GM12878 (cell line): ENCODE results near the gene SLU7. TPM values are rescaled to one million over a fixed set of nuclear protein-coding genes. Genes with fewer than 3 reads are reported as not detected.
A peak's percentile ranks its signal among the peaks of the same experiment; 100 is the strongest.

Source experiments
- ATF7 ChIP-seq: fragments of 450-650 bp; IDR thresholded peaks from 2 replicates; pipeline ENCODE4 v1.6.1; 2016; ENCODE audit warnings: low read depth, mild to moderate bottlenecking
- EED ChIP-seq: sonication (generic); IDR thresholded peaks from 2 replicates; pipeline ENCODE4 v1.6.1; 2016; ENCODE audit warnings: antibody characterized with exemption, low read depth
- ESRRA ChIP-seq: IDR thresholded peaks from 2 replicates; pipeline ENCODE4 v1.6.1; 2012; ENCODE audit warnings: mild to moderate bottlenecking, low read length, improper control_type of control experiment
- MTA3 ChIP-seq: IDR thresholded peaks from 2 replicates; pipeline ENCODE4 v1.6.1; 2012; ENCODE audit warnings: low read length, inconsistent platforms, borderline replicate concordance
- NR2C1 ChIP-seq: fragments of 450-650 bp; IDR thresholded peaks from 2 replicates; pipeline ENCODE4 v1.6.1; 2017; ENCODE audit warnings: antibody characterized with exemption, mild to moderate bottlenecking, moderate library complexity
- NRF1 ChIP-seq: conservative IDR thresholded peaks from 2 replicates; pipeline ENCODE4 v1.6.1; 2011; ENCODE audit warnings: mild to moderate bottlenecking, low read depth, low read length, improper control_type of control experiment
- POLR2AphosphoS2 ChIP-seq: IDR thresholded peaks from 2 replicates; pipeline ENCODE4 v1.6.1; 2011; ENCODE audit warnings: low read depth, mild to moderate bottlenecking, low read length, improper control_type of control experiment, moderate library complexity
- RELB ChIP-seq: fragments of 450-650 bp; IDR thresholded peaks from 2 replicates; pipeline ENCODE4 v1.6.1; 2017; ENCODE audit warnings: low read depth, mild to moderate bottlenecking, moderate library complexity
- SREBF2 ChIP-seq: IDR thresholded peaks from 2 replicates; pipeline ENCODE4 v1.6.1; 2012; ENCODE audit warnings: mild to moderate bottlenecking, low read length
- YY1 ChIP-seq: IDR thresholded peaks from 2 replicates; pipeline ENCODE4 v1.6.1; 2011; ENCODE audit warnings: low read depth, mild to moderate bottlenecking, low read length
- ZNF384 ChIP-seq: IDR thresholded peaks from 2 replicates; pipeline ENCODE4 v1.6.1; 2012; ENCODE audit warnings: low read depth, mild to moderate bottlenecking, low read length, improper control_type of control experiment, borderline replicate concordance
- ZNF687 ChIP-seq: fragments of 450-650 bp; IDR thresholded peaks from 2 replicates; pipeline ENCODE4 v1.6.1; 2017; ENCODE audit warnings: mild to moderate bottlenecking, moderate library complexity
- polyA plus RNA-seq, 11 experiments: library from polyadenylated mRNA; depleted of rRNA in 4 of 11; unstranded in 6 of 11; stranded (reverse) in 5 of 11; fragments of >200 nt; fragmentation: Nextera tagmentation in 4 of 11; fragmentation: Illumina TruSeq in 1 of 11; extraction: Ambion mirVana in 4 of 11; extraction: Trizol in 1 of 11; gene quantifications; 1 replicate in 1 of 11; 2 replicates in 10 of 11; pipeline versions ENCODE4 v1.2.1 to v1.2.3, GENCODE V29; 2011 to 2016; ENCODE audit warnings: inconsistent platforms in 2 of 11, missing spikeins in 2 of 11, low read depth in 1 of 11
- total RNA-seq, 4 experiments: library from RNA; depleted of rRNA in 3 of 4; stranded (reverse); fragments of >200 nt in 3 of 4; fragmentation: Illumina TruSeq in 1 of 4; extraction: Trizol in 1 of 4; gene quantifications; 2 replicates each; pipeline versions ENCODE4 v1.2.1 to v1.2.3, GENCODE V29; 2013 to 2021
- TF ChIP-seq, protein P1 (sequence below): IDR thresholded peaks from 2 replicates; pipeline ENCODE4 v1.6.1; 2011; ENCODE audit warnings: borderline replicate concordance, low read depth, mild to moderate bottlenecking, moderate library complexity, low read length; ENCODE audit not compliant: insufficient read depth, poor library complexity, severe bottlenecking
- TF ChIP-seq, protein P2 (sequence below): fragments of 450-650 bp; IDR thresholded peaks from 2 replicates; pipeline ENCODE4 v1.6.1; 2017; ENCODE audit warnings: mild to moderate bottlenecking
- TF ChIP-seq, protein P3 (sequence below): fragments of 450-650 bp; IDR thresholded peaks from 2 replicates; pipeline ENCODE4 v1.6.1; 2017; ENCODE audit warnings: antibody characterized with exemption, mild to moderate bottlenecking, moderate library complexity

SLU7 gene
- total and polyA plus RNA-seq, 10 of the 15 experiments (the other 5 are each of a cell fraction or from before 2014, with no cell fraction given) = 32.7 to 55.2 (median 46.6) TPM

GRCh38 chr5:160399402-160400353, 19.2 kb downstream of the SLU7 start, which contains the start of gene FAM200C (continued):
- TF ChIP-seq YY1 (no peak; the same call in 1 of the 2 replicates), NRF1 (peak; percentile 73), EED (peak; percentile 72), NR2C1 (no peak), SREBF2 (no peak), ZNF687 (peak; percentile 59), POLR2AphosphoS2 (peak; percentile 62; the same call in 1 of the 2 replicates), RELB (peak; percentile 85), ATF7 (no peak), ESRRA (no peak), ZNF384 (peak; percentile 88), MTA3 (no peak; the same call in 1 of the 2 replicates)
- TF ChIP-seq, protein P1, sequence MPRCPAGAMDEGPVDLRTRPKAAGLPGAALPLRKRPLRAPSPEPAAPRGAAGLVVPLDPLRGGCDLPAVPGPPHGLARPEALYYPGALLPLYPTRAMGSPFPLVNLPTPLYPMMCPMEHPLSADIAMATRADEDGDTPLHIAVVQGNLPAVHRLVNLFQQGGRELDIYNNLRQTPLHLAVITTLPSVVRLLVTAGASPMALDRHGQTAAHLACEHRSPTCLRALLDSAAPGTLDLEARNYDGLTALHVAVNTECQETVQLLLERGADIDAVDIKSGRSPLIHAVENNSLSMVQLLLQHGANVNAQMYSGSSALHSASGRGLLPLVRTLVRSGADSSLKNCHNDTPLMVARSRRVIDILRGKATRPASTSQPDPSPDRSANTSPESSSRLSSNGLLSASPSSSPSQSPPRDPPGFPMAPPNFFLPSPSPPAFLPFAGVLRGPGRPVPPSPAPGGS = no peak
- TF ChIP-seq, protein P2, sequence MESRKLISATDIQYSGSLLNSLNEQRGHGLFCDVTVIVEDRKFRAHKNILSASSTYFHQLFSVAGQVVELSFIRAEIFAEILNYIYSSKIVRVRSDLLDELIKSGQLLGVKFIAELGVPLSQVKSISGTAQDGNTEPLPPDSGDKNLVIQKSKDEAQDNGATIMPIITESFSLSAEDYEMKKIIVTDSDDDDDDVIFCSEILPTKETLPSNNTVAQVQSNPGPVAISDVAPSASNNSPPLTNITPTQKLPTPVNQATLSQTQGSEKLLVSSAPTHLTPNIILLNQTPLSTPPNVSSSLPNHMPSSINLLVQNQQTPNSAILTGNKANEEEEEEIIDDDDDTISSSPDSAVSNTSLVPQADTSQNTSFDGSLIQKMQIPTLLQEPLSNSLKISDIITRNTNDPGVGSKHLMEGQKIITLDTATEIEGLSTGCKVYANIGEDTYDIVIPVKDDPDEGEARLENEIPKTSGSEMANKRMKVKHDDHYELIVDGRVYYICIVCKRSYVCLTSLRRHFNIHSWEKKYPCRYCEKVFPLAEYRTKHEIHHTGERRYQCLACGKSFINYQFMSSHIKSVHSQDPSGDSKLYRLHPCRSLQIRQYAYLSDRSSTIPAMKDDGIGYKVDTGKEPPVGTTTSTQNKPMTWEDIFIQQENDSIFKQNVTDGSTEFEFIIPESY = no peak
- TF ChIP-seq, protein P3, sequence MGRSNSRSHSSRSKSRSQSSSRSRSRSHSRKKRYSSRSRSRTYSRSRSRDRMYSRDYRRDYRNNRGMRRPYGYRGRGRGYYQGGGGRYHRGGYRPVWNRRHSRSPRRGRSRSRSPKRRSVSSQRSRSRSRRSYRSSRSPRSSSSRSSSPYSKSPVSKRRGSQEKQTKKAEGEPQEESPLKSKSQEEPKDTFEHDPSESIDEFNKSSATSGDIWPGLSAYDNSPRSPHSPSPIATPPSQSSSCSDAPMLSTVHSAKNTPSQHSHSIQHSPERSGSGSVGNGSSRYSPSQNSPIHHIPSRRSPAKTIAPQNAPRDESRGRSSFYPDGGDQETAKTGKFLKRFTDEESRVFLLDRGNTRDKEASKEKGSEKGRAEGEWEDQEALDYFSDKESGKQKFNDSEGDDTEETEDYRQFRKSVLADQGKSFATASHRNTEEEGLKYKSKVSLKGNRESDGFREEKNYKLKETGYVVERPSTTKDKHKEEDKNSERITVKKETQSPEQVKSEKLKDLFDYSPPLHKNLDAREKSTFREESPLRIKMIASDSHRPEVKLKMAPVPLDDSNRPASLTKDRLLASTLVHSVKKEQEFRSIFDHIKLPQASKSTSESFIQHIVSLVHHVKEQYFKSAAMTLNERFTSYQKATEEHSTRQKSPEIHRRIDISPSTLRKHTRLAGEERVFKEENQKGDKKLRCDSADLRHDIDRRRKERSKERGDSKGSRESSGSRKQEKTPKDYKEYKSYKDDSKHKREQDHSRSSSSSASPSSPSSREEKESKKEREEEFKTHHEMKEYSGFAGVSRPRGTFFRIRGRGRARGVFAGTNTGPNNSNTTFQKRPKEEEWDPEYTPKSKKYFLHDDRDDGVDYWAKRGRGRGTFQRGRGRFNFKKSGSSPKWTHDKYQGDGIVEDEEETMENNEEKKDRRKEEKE = no peak
